NCI-H128 (cell line): ENCODE results near the gene SMOC1.
A peak's percentile ranks its signal among the peaks of the same experiment; 100 is the strongest.

ENCODE experiments used
- DNase-seq: peaks from one replicate; lab custom pipeline; 2025; ENCODE audit not compliant: unreplicated experiment; lab: John Stamatoyannopoulos, UW

Gene SMOC1

DNA sequence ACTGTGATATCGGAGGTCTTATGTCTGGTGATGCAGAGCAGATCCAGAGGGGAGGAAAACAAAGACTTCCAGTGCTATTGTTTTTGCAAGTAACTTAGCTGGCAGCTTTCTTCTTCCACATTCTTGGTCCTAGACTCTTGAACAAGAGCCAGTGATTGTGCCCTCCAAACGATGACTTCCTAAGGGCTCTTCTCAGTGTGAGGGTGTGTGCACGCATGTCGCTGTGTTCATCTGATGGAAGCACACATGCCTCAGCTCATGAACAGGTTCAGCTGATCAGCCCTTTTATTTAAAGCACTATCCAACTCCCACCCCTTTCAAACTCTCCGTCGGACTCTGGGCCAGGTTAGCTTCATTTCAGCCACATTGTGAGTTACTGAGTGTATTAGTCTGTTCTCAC, 59.5 kb downstream of the SMOC1 start:
- no peak for DNase-seq

DNA sequence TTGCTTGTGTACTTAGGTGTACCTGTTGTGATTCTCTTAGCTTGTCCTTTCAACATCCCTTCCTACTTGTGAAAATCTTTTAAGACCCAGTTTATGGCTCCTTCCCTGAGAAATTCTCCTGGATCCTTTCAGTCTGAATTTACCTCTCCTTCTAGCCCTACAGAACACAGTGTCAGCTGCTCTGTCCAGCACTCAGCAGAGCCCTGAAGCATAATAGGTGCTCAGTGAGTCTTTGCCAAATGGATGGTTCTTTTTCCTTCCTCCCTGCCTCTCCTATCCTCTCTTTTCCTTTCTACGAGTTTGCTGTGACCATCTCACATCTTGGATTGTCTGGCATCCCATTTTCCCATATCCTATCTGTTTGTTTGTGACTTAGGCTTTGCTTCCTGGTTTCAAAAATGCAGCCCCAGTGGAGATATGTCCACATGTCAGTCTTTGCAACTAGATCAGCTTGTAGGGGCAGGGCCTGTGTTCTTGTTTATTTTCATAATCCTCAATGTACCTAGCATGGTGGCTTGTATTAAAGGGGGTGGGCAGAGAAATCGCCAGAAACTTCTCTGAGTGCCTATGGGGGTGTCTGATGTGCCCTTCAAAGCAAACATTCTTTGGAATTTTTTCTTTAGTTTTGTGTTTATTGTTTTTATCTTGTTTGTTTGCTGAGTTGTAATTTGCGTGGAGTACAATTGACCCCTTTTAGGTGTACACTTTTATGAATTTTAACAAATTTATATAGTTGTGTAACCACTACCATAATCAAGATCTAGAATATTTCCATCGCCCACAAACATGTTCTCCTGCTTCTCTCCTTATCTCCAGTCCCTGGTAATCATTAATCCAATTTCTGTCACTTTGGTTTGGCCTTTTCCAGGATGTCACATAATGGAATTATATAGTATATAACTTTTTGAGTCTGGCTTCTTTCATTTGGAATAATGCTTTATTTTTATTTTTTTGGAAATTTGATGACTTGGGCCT, 62.8 kb downstream of the SMOC1 start:
- DNase-seq = no peak

DNA sequence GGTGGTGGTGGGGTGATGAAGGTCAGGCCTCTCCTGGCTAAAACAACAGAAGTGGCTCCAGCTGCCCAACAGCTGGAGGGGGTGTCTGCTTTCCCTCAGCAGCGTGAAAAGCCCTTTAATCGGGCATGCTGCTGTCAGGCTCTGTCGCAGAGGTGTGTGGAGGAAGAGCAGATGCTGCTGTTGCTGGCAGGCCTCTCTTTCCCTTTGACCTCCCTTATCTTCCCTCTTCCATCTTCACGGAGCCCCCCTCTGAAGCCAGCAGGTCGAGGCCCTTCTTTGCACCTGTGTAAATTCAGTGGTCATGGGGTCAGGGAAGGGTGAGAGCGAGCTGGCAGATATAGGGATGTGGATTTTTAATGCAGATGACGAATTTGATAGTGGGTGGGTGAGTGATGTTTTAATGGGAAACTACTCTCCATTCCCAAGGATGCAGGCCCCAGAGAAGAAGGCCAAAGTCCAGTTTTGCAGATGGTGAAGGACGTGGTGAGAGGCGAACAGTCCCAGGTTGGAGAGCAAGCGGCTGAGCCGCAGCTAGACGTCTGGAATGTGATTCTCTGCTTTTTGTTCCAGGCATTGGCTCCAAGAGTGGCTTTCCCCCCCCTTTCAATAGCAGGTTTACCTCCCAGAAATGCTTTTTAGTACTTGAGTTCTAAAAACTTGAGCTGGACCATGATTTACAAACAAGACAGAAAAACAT, 64.0 kb downstream of the SMOC1 start:
- no peak for DNase-seq

DNA sequence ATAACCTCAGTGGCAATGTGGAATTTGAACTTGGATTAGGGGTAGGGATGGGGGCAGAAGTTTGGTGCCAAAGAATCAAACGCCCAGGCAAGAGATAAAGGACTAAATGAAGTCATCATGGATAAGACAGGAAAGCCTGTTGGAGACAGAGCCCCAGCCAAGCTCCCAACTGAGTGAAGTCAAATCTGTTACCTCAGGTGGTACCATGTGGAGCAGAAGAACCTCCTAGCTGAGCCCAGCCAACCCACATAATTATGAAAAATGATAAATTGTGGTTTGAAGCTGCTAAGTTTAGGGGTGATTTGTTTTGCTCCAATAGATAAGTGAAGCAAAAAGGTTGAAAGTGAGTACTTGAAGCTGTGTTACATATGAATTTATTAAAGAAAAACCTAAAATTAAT, 66.1 kb downstream of the SMOC1 start:
- DNase-seq = no peak

DNA sequence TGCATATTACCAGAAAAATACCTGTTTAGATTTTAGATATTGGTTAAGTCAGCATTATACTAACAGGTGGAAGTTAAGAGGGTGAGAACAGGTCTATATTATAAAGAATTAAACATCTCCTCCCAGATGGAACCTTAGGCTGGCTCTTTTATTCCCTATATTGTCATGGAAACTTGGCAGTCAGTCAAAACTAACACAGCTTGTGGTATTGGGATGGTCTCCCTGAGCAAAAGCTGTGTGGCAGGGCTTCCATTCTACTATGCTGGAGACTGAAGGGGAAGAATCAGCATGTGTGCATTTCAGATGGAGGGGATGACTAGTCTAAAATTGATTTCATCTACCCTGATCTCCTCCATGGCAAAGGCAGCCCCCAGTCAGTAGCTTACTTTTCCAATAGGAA, 66.7 kb downstream of the SMOC1 start:
- DNase-seq = peak; percentile 6

DNA sequence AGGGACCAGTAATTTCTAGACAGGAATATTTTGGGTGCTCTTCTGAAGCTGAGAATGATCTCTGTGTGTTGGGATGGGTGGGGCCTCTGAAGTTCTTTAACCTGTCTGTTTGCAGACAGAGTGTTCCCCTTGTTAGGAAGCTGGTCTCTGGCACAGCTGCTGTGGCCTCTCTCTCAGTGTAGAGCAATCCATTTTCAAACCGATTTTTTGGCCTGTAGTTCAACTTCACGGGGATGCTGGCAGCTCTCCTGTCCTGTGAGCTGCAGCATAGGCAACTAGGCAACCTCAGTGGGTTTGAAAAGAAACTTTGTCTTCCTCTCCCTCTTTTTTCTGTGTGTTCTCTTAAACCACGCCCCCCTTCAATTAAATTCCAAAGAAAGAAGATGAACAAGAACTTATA, 69.1 kb downstream of the SMOC1 start:
- DNase-seq = no peak

DNA sequence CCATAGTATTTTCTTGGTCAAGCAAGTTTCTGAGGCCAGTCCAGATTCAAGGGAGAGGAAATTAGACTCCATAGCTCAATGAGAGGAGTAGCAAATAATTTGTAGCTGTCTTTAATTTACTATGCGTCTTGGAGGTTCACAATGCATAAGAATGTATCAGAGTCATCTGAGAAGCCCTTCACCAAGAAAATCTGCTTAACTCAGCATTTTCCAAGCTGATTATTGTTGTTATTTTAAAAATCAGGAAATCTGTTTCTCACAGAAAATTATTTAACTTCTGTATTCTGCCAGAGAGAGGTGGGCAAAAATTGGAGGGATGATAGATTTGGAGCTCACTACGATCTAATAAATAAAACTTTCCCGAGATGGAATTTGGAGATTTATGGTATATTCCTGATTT, 72.0 kb downstream of the SMOC1 start:
- no peak for DNase-seq

DNA sequence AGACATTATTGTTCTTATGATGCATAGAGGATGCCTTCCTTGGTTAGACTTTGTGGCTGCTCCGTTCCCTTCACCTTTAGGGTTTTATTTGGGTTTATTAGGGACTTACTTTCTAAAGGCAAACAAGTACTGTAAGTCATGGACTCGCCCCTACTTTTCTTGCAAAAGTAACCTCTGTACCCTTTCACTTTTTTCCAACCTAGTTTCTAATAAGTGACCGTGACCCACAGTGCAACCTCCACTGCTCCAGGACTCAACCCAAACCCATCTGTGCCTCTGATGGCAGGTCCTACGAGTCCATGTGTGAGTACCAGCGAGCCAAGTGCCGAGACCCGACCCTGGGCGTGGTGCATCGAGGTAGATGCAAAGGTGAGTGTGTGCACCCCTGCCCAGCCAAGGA, 72.7 kb downstream of the SMOC1 start:
- DNase-seq = no peak

DNA sequence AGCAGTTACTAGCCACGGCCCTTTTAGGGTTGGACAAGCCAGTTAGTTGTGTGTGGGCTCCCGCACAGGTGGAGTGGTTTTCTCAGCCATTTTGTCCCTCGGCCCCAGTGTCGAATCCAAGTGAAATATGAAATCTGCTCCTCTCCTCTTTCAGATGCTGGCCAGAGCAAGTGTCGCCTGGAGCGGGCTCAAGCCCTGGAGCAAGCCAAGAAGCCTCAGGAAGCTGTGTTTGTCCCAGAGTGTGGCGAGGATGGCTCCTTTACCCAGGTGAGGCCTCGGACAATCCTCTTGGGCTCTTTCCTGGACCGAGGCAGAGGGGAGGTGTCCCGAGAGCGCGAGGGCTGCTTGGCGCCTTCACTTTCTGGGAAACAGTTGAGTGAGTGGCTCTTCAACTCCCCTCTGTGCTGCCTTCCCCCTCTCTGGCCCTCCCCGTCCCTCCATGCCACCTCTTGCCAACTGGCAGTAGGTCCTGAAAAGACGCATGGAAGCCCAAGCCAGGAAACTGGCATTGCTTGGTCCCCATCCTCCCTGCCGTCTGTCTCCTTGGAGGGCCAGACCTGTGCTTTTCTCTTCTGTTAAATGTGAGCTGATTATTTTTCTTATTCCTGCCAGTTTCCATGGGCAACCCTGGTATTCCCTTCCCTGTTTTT, 74.2 kb downstream of the SMOC1 start:
- DNase-seq = no peak

DNA sequence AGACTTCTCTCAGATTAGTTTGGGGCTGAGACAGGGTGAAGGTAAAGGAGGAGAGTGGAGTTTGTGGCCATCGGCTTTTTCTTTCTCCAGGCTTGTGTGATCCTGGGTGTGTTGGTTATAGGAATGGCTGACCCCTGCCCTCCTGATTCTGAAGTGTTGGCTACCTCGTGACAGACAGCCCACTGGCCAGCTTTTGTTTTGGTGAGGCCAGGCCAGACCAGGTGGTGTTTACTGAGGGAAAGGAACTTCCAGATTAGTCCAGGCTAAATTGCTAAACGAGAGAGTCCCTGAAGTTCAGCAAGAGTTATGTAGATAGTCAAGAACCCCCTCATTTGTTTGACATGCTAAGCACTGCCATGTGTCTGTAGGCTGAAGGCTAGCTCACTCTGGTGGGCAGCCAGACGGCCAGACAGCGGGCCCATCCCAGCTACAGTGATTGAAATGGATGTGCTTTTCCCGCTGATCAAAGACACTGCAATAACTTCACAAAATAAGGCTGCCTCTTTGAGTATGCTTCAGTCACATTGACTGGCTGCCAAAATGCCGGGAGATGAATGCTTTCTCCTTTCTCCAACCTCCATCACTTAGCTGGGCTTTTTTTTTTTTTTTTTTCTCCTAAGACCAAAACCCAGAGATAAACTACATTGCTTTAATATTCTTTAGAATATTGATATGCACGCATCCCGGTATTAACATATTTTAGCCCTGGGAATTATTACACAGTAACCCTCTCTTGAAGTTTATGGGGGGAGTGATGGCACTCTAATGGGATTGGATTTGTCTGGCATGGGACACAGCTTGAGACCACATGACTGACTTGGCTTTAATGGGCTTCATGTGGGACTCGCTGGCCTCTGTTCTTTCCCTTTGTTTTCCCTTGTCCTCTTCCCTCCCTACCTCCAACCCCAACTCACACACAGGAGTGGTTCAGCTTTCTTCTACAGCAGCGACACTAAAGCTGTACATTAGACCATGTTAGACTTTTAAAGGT, 76.9 kb downstream of the SMOC1 start:
- no peak for DNase-seq

DNA sequence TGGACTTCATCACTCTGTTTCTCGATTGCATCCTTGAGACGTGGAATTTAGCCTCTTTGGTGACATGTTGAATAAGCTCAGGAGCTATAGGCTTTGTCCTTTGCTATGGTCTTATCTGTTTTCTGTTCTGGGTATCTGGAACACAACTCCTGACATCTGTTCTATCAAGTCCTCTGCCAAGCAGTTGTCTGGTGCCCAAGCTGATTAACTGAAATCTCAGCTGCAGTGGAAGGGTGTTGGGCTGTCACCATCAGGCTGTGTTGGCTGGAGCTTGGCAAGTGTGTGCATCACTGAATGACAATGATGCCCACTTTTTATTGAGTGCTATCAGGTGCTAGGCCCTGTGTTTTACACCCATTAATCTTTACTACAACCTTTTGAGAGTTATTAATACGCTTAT, 77.8 kb downstream of the SMOC1 start:
- DNase-seq = no peak

DNA sequence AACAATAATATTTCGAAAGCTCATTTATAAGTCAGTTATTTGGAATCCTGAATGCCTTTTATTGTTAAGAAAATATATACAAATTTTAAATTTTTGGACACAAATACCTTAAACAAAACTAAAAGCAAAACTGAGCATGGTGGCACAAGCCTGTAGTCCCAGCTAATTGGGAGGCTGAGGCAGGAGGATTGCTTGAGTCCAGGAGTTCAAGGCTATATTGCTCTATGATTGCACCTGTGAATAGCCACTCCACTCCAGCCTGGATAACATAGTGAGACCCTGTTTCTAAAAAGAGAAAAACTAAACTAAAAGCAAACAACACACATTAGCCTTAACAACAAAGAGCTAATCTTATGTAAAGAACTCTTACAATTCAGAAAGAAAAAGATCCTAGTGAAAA, 78.8 kb downstream of the SMOC1 start:
- no peak for DNase-seq

DNA sequence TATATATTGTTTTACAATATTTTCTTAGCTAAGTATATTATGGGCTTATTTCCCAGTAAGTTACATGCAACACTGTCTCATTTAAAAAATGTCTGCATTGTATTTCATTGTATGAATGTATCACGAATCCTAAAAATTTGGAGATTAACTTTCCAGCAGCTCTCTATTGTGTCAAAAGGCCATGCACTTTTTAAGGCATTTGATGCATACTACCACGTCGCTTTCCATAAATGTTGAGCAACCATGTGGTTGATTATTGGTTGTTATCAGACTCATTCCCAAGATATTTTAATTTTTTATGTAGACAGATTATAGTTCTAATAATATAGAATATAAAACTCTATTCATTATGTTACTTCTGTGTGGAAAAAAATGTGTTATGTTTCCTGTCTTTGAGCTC, 79.9 kb downstream of the SMOC1 start:
- DNase-seq = no peak

DNA sequence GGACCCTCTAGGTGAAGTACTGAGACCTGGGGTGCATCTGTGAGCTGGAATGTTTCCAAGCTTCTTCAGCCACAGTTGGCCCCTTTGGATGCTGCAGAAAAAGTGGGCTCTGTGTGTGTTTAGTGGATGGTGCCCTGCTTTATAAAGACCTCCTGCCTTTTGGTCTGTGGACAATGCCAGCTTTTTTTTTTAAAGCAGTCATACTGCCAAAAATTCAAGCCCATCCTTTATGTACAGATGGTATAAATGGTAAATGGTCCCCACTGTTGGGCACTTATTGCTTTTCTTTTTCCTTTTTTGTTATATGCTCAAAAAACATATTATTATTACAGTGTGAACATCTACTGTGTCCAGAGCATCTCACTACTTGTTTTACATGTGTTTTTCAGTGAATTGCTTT, 81.1 kb downstream of the SMOC1 start:
- no peak for DNase-seq

DNA sequence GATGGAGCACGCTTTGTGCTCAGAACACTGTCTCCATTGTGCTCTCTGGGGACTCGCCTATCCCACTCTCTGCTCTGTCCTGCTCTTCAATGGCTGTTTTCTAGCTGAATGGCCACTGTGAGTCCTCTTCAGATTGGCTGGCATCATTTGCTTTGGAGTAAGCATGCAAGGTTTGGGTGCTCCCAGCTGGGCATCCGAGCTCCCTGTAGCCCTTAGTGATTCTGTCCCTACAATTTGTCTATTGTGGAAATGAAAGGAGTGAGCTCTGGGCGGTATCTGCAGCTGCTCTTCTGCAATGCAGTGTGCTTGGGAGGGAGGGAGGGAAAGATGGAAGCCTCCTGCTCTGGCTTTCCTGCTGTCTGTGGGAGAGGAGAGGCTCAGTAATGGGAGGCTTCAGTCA, 84.8 kb downstream of the SMOC1 start:
- DNase-seq = no peak

DNA sequence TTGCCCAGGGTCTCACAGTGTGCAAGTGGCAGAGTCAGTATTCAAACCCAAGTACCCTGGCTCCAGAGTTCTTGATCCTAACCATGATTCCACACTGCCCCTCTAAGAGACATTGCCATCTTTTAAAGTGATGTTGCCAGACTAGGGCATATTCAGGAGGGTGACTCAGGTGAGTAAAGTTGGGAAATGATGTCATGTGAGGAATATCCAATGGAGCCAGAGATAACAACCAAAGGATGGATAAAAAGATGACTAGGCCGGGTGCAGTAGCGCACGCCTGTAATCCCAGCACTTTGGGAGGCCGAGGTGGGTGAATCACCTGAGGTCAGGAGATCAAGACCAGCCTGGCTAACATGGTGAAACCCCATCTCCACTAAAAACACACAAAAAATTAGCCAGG, 85.6 kb downstream of the SMOC1 start:
- no peak for DNase-seq

DNA sequence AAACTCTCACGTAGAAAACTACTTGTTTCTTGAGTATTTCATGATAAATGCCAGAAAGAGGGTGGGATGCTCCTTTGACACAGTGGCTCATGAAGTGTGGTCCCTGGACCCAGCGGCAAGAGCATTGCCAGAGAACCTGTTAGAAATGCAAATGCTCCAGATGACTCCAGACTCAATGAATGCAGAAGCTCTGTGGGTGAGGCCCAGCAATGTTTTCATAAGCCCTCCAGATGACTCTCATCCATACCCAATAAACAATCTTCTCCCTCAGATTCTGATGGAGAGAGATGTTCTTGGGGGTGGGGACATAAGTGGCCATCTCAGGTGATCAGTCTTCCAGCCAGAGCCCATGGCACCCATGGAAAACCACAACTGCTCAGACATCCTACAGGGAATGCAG, 88.9 kb downstream of the SMOC1 start:
- DNase-seq = no peak

DNA sequence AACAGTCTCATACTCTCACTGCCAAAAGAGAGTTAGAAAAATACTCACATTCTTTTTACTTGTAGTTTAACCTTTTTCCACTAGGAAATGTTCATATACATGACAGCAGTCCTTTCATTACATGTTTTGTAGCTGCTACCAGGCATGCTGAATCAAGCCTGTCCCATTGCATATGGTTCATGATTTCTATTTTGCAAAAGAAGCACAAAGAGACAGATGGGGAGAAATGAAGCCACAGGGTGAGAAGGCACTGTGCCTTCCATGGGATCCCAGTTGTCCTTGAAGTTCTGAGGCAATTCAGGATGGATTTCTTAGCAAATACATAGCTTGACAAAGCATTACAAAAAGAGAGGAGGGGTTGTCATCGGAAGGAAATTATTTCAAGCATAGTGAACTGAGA, 89.5 kb downstream of the SMOC1 start:
- no peak for DNase-seq

DNA sequence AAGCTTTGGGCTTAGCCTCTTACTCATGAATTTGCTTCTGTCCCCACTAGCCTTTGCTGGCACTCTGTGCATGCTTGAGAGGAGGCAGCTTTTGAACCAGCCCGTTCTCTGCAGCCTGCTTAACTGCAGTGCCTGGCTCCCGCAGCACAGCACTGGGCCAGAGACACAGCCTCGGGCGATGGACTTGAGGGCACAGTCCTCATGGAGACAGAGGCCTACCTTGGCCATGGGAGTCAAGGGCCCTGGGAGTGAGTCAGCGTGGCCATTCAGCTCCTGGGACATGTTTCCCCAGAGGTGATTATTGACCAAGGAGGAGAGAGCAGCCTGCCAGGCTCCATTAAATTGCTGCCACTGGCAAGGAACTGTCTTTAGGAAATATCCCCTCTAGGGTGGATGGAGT, 93.5 kb downstream of the SMOC1 start:
- DNase-seq = no peak

DNA sequence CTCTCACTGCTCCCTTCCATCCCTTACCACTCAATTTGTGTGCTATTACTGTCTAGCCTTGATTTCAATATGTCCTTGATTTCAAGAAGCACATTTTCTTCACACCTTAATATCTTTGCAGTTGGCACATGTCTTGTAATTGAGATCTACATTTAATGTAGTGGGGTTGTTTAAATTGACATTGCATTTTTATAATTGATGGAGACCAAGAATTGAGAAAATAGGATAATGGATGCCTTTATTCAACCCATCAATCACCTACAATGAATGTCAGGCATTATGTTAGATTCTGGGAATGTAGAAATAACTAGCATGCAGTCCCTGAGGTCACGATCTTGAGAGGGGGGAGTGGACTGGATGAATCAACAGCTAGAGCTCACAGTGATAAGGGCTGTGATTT, 94.6 kb downstream of the SMOC1 start:
- DNase-seq = no peak

DNA sequence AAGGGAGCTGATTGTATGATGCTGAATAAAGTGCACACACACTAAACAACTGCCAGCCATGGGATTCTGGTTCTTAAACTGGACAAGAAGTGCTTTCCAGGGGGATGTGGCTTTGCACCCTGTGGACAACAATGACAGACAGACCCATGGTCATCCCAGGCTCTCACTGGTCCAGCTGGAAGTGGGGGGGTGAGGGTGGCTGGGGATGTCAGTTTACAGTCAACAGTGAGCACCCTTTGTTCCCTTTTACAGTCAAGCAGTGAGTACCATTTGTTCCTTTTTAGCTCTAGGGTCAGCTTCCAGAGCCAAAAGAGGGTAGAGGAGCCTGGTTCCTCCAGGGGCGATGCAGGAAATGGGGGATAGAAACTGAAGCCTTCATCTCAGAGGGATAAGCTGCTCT, 100.7 kb downstream of the SMOC1 start:
- DNase-seq = no peak
